Occipital lobe (tissue), 2 donors: Measurements from ENCODE around the gene RGS17. TPM values are rescaled to one million over a fixed set of nuclear protein-coding genes. Genes with fewer than 3 reads are reported as not detected.
A peak's percentile ranks its signal among the peaks of the same experiment; 100 is the strongest.
"Not testable (repeated sequence)": the region's sequence is repeated elsewhere in the genome, so short reads cannot be mapped to it uniquely, and the experiment has no call there.

Experiments used
- DNase-seq: peaks from one replicate; lab custom pipeline; 2025; lab: John Stamatoyannopoulos, UW
- total RNA-seq: library from RNA; depleted of rRNA; stranded (reverse); fragments of >200 nt; gene quantifications from one replicate; pipeline ENCODE4 v1.2.3, GENCODE V29; 2014

Gene RGS17
- total RNA-seq, 1 donor from 2014 or later, result 119 TPM

- DNase-seq, result no peak
These were observed 144.1 kb downstream of the RGS17 start for GRCh38 chr6:152986978-152987377.

GRCh38 chr6:152985300-152985699 lies 145.8 kb downstream of the RGS17 start:
- DNase-seq, result not testable (repeated sequence)

GRCh38 chr6:152984513-152984872 lies 146.6 kb downstream of the RGS17 start:
- no peak for DNase-seq

- DNase-seq, result peak; percentile 14
These were observed 147.2 kb downstream of the RGS17 start for GRCh38 chr6:152983637-152984512.

GRCh38 chr6:152982904-152983636 lies 148.0 kb downstream of the RGS17 start, which contains the start of gene FBXO5:
Gene FBXO5, minus strand, starts transcription at chr6:152983041. Its CDS starts 82 bp downstream, at chr6:152982959.
- DNase-seq, result peak; percentile 93

- no peak for DNase-seq
These were observed 148.8 kb downstream of the RGS17 start for GRCh38 chr6:152981989-152982903.

- DNase-seq, result no peak
These were observed 149.9 kb downstream of the RGS17 start for GRCh38 chr6:152981219-152981618.

- no peak for DNase-seq
These were observed 150.4 kb downstream of the RGS17 start for GRCh38 chr6:152980656-152981055.

- DNase-seq, result no peak
These were observed 152.0 kb downstream of the RGS17 start for GRCh38 chr6:152979116-152979515.

- no peak for DNase-seq
These were observed 153.0 kb downstream of the RGS17 start for GRCh38 chr6:152978058-152978457.

- no peak for DNase-seq
These were observed 153.5 kb downstream of the RGS17 start for GRCh38 chr6:152977556-152977955.

GRCh38 chr6:152976749-152977148 lies 154.3 kb downstream of the RGS17 start:
- no peak for DNase-seq

- DNase-seq, result no peak
These were observed 155.7 kb downstream of the RGS17 start for GRCh38 chr6:152975204-152975915.

GRCh38 chr6:152973916-152974315 lies 157.2 kb downstream of the RGS17 start:
- no peak for DNase-seq

GRCh38 chr6:152969688-152970418 lies 161.2 kb downstream of the RGS17 start:
- no peak for DNase-seq

GRCh38 chr6:152966168-152966894 lies 164.8 kb downstream of the RGS17 start:
- not testable (repeated sequence) for DNase-seq

- DNase-seq, result no peak
These were observed 171.7 kb downstream of the RGS17 start for GRCh38 chr6:152959333-152959732.

GRCh38 chr6:152957796-152958195 lies 173.3 kb downstream of the RGS17 start:
- DNase-seq, result no peak
